ENCODE results near the gene PTK6. TPM values are rescaled to one million over a fixed set of nuclear protein-coding genes. Genes with fewer than 3 reads are reported as not detected.

Gene PTK6
- total and polyA plus RNA-seq, 2 of the 13 experiments (the other 11 are each of a cell fraction or from before 2014, with no cell fraction given), result 0.08 TPM; not detected in 1

DNA sequence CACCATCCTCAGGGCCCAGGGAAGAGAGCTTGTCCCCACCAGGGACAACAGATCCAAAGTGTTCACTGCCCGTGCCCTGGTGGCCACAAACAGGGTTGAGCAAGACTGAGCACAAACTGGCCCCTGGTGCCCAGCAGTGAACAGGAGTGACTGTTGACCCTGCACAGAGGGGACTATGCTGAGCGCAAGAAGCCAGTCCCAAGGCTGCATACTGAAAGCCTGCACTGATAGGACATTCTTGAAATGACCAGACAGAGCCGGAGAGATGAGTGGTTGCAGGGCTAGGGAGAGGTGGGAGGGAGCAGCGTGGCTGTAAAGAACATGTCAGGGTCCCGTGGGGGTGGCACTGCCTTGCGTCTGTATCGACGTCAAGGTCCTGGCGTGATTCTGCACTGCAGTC lies 13.9 kb upstream of the PTK6 start (continued):
- TF ChIP-seq, protein P1, sequence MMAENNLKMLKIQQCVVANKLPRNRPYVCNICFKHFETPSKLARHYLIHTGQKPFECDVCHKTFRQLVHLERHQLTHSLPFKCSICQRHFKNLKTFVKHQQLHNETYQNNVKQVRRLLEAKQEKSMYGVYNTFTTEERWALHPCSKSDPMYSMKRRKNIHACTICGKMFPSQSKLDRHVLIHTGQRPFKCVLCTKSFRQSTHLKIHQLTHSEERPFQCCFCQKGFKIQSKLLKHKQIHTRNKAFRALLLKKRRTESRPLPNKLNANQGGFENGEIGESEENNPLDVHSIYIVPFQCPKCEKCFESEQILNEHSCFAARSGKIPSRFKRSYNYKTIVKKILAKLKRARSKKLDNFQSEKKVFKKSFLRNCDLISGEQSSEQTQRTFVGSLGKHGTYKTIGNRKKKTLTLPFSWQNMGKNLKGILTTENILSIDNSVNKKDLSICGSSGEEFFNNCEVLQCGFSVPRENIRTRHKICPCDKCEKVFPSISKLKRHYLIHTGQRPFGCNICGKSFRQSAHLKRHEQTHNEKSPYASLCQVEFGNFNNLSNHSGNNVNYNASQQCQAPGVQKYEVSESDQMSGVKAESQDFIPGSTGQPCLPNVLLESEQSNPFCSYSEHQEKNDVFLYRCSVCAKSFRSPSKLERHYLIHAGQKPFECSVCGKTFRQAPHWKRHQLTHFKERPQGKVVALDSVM (CRISPR knock-in tag; IDR thresholded peaks at IDR 0.05), result no peak
- TF ChIP-seq ZNF333 (CRISPR knock-in tag; IDR thresholded peaks at IDR 0.05; ENCODE audit: borderline replicate concordance) (no peak), ZBTB7A (CRISPR knock-in tag; IDR thresholded peaks at IDR 0.05) (peak; percentile 55; the same call in 1 of the 2 replicates), SMAD3 (CRISPR knock-in tag; IDR thresholded peaks at IDR 0.05) (no peak), ZNF761 (CRISPR knock-in tag; conservative IDR thresholded peaks at IDR 0.05) (no peak), IRF9 (CRISPR knock-in tag; IDR thresholded peaks at IDR 0.05; ENCODE audit: borderline replicate concordance) (no peak), SCMH1 (CRISPR knock-in tag; IDR thresholded peaks at IDR 0.05; ENCODE audit: borderline replicate concordance) (no peak), ZBTB2 (CRISPR knock-in tag; IDR thresholded peaks at IDR 0.05; ENCODE audit: low read depth) (no peak), CEBPG (CRISPR knock-in tag; IDR thresholded peaks at IDR 0.05) (0 out of 2 replicates have a peak, but pooled peaks have one; percentile 16), KMT2B (CRISPR knock-in tag; IDR thresholded peaks at IDR 0.05) (no peak), ELF4 (CRISPR knock-in tag; IDR thresholded peaks at IDR 0.05; ENCODE audit: borderline replicate concordance) (no peak), KLF11 (CRISPR knock-in tag; IDR thresholded peaks at IDR 0.05) (no peak), ZSCAN9 (CRISPR knock-in tag; IDR thresholded peaks at IDR 0.05; ENCODE audit: borderline replicate concordance) (no peak), HNRNPL (IDR thresholded peaks at IDR 0.05; ENCODE audit: low read depth, low read length) (0 out of 2 replicates have a peak, but pooled peaks have one; percentile 45)
- TF ChIP-seq, protein P2, sequence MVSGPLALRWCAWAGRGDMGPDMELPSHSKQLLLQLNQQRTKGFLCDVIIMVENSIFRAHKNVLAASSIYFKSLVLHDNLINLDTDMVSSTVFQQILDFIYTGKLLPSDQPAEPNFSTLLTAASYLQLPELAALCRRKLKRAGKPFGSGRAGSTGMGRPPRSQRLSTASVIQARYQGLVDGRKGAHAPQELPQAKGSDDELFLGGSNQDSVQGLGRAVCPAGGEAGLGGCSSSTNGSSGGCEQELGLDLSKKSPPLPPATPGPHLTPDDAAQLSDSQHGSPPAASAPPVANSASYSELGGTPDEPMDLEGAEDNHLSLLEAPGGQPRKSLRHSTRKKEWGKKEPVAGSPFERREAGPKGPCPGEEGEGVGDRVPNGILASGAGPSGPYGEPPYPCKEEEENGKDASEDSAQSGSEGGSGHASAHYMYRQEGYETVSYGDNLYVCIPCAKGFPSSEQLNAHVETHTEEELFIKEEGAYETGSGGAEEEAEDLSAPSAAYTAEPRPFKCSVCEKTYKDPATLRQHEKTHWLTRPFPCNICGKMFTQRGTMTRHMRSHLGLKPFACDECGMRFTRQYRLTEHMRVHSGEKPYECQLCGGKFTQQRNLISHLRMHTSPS (CRISPR knock-in tag; IDR thresholded peaks at IDR 0.05; ENCODE audit: low read depth), result peak; percentile 69; the same call in 1 of the 2 replicates
- TF ChIP-seq, protein P3, sequence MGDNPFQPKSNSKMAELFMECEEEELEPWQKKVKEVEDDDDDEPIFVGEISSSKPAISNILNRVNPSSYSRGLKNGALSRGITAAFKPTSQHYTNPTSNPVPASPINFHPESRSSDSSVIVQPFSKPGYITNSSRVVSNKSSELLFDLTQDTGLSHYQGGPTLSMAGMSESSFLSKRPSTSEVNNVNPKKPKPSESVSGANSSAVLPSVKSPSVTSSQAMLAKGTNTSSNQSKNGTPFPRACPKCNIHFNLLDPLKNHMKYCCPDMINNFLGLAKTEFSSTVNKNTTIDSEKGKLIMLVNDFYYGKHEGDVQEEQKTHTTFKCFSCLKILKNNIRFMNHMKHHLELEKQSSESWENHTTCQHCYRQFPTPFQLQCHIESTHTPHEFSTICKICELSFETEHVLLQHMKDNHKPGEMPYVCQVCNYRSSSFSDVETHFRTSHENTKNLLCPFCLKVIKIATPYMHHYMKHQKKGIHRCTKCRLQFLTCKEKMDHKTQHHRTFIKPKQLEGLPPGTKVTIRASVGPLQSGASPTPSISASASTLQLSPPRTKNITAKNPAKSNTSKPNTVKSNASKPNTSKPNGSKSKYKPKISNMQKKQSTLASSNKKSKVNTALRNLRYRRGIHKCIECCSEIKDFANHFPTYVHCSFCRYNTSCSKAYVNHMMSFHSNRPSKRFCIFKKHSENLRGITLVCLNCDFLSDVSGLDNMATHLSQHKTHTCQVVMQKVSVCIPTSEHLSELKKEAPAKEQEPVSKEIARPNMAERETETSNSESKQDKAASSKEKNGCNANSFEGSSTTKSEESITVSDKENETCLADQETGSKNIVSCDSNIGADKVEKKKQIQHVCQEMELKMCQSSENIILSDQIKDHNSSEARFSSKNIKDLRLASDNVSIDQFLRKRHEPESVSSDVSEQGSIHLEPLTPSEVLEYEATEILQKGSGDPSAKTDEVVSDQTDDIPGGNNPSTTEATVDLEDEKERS (CRISPR knock-in tag; IDR thresholded peaks at IDR 0.05), result no peak
- TF ChIP-seq, protein P4, sequence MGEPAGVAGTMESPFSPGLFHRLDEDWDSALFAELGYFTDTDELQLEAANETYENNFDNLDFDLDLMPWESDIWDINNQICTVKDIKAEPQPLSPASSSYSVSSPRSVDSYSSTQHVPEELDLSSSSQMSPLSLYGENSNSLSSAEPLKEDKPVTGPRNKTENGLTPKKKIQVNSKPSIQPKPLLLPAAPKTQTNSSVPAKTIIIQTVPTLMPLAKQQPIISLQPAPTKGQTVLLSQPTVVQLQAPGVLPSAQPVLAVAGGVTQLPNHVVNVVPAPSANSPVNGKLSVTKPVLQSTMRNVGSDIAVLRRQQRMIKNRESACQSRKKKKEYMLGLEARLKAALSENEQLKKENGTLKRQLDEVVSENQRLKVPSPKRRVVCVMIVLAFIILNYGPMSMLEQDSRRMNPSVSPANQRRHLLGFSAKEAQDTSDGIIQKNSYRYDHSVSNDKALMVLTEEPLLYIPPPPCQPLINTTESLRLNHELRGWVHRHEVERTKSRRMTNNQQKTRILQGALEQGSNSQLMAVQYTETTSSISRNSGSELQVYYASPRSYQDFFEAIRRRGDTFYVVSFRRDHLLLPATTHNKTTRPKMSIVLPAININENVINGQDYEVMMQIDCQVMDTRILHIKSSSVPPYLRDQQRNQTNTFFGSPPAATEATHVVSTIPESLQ (CRISPR knock-in tag; conservative IDR thresholded peaks at IDR 0.05), result no peak

All from HepG2 (cell line).